OCI-LY3 (cell line): ENCODE data around the gene CHN2.

Experiments
- H2AFZ ChIP-seq: fragments of 200-600, 300-600 bp; shearing (Covaris generic); 2 replicates; pipeline ENCODE4 v1.6.0; 2014; ENCODE audit warnings: antibody characterized with exemption, low read depth, low read length
- H3K27ac ChIP-seq: fragments of 200-600, 300-600 bp; sonication (generic); 2 replicates; pipeline ENCODE4 v1.5.1; 2014; ENCODE audit warnings: mild to moderate bottlenecking, low read length, moderate library complexity, mixed read lengths
- H3K27me3 ChIP-seq: fragments of 200-600, 300-600 bp; sonication (generic); 2 replicates; pipeline ENCODE4 v1.6.1; 2014; ENCODE audit warnings: low read depth, low read length, mixed read lengths
- H3K36me3 ChIP-seq: fragments of 200-600, 300-600 bp; sonication (generic); replicated peaks from 2 replicates; pipeline ENCODE3; 2014; ENCODE audit warnings: low read depth, low read length, mixed read lengths
- H3K4me1 ChIP-seq: fragments of 300-600, 200-600 bp; sonication (generic); 2 replicates; pipeline ENCODE4 v1.6.1; 2014; ENCODE audit warnings: low read length, mixed read lengths
- H3K4me2 ChIP-seq: fragments of 200-600, 300-600 bp; sonication (generic); 2 replicates; pipeline ENCODE4 v1.6.1; 2014; ENCODE audit warnings: low read length, mixed read lengths
- H3K4me3 ChIP-seq: fragments of 300-600, 200-600 bp; sonication (generic); 2 replicates; pipeline ENCODE4 v1.5.1; 2014; ENCODE audit warnings: antibody characterized with exemption, mild to moderate bottlenecking, low read length, moderate library complexity
- H3K79me2 ChIP-seq: fragments of 300-600, 200-600 bp; shearing (Covaris generic); 2 replicates; pipeline ENCODE4 v1.6.1; 2014; ENCODE audit warnings: mild to moderate bottlenecking, low read length, mixed read lengths
- H3K9ac ChIP-seq: fragments of 300-600, 200-600 bp; shearing (Covaris generic); 2 replicates; pipeline ENCODE4 v1.6.0; 2014; ENCODE audit warnings: mild to moderate bottlenecking, low read length, moderate library complexity
- H3K9me3 ChIP-seq: fragments of 200-600, 300-600 bp; shearing (Covaris generic); 2 replicates; pipeline ENCODE4 v1.6.1; 2014; ENCODE audit warnings: low read length, mixed read lengths; ENCODE audit not compliant: insufficient read depth
- H4K20me1 ChIP-seq: fragments of 200-600, 300-600 bp; sonication (generic); 2 replicates; pipeline ENCODE4 v1.6.1; 2016; ENCODE audit warnings: low read length, mixed read lengths; ENCODE audit not compliant: insufficient read depth
- EZH2phosphoT487 ChIP-seq: fragments of 200-600 bp; shearing (Covaris generic); IDR thresholded peaks from 2 replicates; pipeline ENCODE4 v1.6.1; 2018; ENCODE audit warnings: antibody characterized with exemption, mixed run types, low read depth
- TF ChIP-seq, protein P1 (sequence below): fragments of 200-600, 300-600 bp; sonication (generic); IDR thresholded peaks from 2 replicates; pipeline ENCODE4 v1.5.1; 2014; ENCODE audit warnings: antibody characterized with exemption, low read length, low read depth

Gene CHN2

DNA sequence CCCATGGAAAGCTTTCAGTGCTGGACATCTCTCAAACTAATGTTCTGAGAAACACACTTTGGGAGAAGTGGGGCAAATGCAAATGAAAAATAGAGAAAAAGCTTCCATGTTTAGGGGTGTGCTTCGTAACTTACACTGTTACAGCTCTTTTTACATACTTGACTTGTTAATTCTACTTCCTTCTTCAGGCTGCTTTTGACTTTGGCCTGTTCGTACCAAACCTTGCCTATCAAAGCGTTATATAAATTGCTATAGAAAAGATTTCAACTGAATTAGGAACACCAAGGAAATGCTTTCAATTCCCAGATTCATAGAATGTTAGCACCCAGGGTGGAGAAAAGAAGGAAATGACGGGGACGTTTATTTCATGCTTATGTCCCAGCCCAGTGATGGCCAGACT, 228.3 kb downstream of the CHN2 start:
- H3K9me3 ChIP-seq: no peaks in the 10 kb centered on the region
- no peak overlapping the region for H2AFZ ChIP-seq
- H3K27ac ChIP-seq: no peak overlapping the region
- TF ChIP-seq EZH2phosphoT487: no peak
- H3K27me3 ChIP-seq: peaks cover 44% of the 10 kb centered on the region
- peaks cover 7% of the 10 kb centered on the region for H3K4me1 ChIP-seq
- H3K36me3 ChIP-seq: no peaks in the 10 kb centered on the region
- no peaks in the 10 kb centered on the region for H3K79me2 ChIP-seq
- H4K20me1 ChIP-seq: no peaks in the 10 kb centered on the region
- H3K4me2 ChIP-seq: no peak overlapping the region
- H3K9ac ChIP-seq: no peak overlapping the region
- no peak overlapping the region for H3K4me3 ChIP-seq

DNA sequence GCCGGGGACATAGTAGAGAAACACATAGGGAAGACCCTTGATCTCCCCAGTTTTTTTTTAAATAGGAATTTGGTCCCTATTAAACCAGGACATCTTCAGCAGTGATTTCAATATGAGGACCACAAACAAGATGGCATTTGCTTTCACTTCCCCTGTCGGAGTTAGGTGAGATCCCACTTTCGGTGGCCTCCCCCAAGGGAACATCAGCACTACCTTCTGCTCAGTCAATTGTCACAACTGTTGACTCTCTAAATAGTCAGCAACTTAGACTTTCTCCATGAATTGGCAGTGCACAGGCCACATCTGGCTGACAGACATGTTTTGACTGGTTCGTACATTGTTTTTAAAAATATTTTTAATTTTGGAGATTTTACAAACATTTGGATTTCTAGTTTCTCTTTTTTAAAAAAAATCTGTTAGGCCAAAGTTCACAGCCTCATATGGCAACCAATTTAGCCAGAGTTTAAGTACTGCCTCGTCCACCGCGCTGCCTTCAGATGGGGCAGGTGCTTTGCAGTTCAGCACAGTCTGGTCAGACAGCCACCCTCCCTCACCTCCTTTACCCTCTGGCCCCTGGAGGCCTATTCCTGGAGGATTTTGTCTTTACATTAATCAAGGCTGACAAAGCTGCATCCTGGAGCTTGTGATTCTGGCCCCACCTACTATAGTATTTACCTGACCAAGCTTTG, 229.9 kb downstream of the CHN2 start:
- no peak overlapping the region for H3K4me2 ChIP-seq
- no peak overlapping the region for H3K9ac ChIP-seq
- H3K36me3 ChIP-seq: no peaks in the 10 kb centered on the region
- H3K27me3 ChIP-seq: peaks cover 44% of the 10 kb centered on the region
- no peak for TF ChIP-seq EZH2phosphoT487
- TF ChIP-seq, protein P1, sequence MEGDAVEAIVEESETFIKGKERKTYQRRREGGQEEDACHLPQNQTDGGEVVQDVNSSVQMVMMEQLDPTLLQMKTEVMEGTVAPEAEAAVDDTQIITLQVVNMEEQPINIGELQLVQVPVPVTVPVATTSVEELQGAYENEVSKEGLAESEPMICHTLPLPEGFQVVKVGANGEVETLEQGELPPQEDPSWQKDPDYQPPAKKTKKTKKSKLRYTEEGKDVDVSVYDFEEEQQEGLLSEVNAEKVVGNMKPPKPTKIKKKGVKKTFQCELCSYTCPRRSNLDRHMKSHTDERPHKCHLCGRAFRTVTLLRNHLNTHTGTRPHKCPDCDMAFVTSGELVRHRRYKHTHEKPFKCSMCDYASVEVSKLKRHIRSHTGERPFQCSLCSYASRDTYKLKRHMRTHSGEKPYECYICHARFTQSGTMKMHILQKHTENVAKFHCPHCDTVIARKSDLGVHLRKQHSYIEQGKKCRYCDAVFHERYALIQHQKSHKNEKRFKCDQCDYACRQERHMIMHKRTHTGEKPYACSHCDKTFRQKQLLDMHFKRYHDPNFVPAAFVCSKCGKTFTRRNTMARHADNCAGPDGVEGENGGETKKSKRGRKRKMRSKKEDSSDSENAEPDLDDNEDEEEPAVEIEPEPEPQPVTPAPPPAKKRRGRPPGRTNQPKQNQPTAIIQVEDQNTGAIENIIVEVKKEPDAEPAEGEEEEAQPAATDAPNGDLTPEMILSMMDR: no peak
- no peaks in the 10 kb centered on the region for H4K20me1 ChIP-seq
- H3K4me1 ChIP-seq: peaks cover 7% of the 10 kb centered on the region
- no peak overlapping the region for H3K27ac ChIP-seq
- H3K9me3 ChIP-seq: no peaks in the 10 kb centered on the region
- no peaks in the 10 kb centered on the region for H3K79me2 ChIP-seq
- no peak overlapping the region for H2AFZ ChIP-seq
- no peak overlapping the region for H3K4me3 ChIP-seq

DNA sequence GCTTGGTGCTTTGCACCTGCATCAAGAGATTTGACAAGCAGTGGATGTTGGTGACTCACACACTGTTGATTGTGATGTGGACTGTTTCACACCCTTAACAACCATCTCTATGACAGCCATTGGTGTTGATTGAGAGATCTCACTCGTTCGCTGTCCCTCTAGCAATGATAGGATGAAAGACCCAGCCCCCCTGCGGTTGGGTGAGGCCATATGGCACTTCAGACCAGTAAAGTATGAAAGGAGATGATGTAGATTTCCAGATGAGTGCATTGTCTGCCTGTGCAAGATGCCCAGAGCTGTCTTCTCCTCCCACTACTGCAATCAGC, 230.4 kb downstream of the CHN2 start:
- Histone ChIP-seq H3K36me3 (no peaks in the 10 kb centered on the region), H3K9me3 (no peaks in the 10 kb centered on the region), H3K4me3 (no peak overlapping the region), H3K9ac (no peak overlapping the region), H4K20me1 (no peaks in the 10 kb centered on the region), H3K79me2 (no peaks in the 10 kb centered on the region), H3K27ac (no peak overlapping the region), H2AFZ (no peak overlapping the region), H3K27me3 (peaks cover 44% of the 10 kb centered on the region), H3K4me2 (no peak overlapping the region), H3K4me1 (peaks cover 7% of the 10 kb centered on the region)
- TF ChIP-seq, protein P1: no peak
- TF ChIP-seq EZH2phosphoT487: no peak

DNA sequence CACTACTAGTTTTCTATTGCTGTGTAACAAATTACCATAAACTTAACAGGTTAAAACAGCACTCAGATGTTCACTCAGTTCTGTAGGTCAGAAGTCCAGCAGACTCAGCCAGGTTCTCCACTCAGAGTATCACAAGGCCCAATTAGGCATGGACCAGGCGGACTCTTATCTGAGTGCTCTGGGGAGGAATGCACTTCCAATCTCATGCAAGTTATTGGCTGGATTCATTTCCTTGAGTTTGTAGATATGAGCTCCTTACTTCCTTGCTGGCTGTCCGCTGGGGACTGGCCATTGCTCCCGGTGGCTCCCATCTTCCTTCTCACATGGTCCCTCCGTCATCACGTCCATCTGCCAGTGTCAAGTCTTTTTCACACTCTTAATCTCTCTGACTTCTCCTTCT, 232.0 kb downstream of the CHN2 start:
- Histone ChIP-seq H3K27ac (no peak overlapping the region), H3K9ac (no peak overlapping the region), H3K4me2 (no peak overlapping the region), H3K4me3 (no peak overlapping the region), H4K20me1 (no peaks in the 10 kb centered on the region), H3K79me2 (no peaks in the 10 kb centered on the region), H3K9me3 (no peaks in the 10 kb centered on the region), H3K27me3 (peaks cover 28% of the 10 kb centered on the region), H3K36me3 (no peaks in the 10 kb centered on the region), H2AFZ (no peak overlapping the region), H3K4me1 (peaks cover 7% of the 10 kb centered on the region)
- TF ChIP-seq, protein P1: no peak
- no peak for TF ChIP-seq EZH2phosphoT487
